K562 (cell line): ENCODE data around the gene UNKL. TPM values are rescaled to one million over a fixed set of nuclear protein-coding genes. Genes with fewer than 3 reads are reported as not detected.
A peak's percentile ranks its signal among the peaks of the same experiment; 100 is the strongest.

Experiments used
- ATAC-seq: fragments of 200-7000 bp; cut with Tn5 transposase; 3 replicates; pipeline ENCODE4 v1.9.1; 2020; ENCODE audit warnings: moderate library complexity
- BruUV-seq: library from RNA; stranded (reverse); fragments of 400-500 nt; replicated peaks from 2 replicates; lab custom pipeline; 2021; lab: Mats Ljungman, UMichigan
- CTCF ChIA-PET: fragments of 300-600 bp; formaldehyde crosslinking; extraction: SDS; loops from one replicate; lab custom pipeline; 2021; ENCODE audit warnings: low intra/inter-chr PET ratio; lab: Yijun Ruan, JAX
- POLR2A ChIA-PET: fragments of 300-600, 350-650 bp; sonication (Branson Sonifier 250); formaldehyde crosslinking; extraction: SDS; loops from one replicate; lab custom pipeline; 2021; ENCODE audit warnings: antibody characterized with exemption, inconsistent platforms; lab: Yijun Ruan, JAX
- DNase-seq, 4 experiments: peaks; one replicate each; pipeline versions ENCODE4 v3.0.0 to v3.0.0-alpha.2; 2011 to 2018; ENCODE audit warnings: low spot score in 3 of 4, mixed read lengths in 3 of 4; ENCODE audit errors: extremely low read depth in 1 of 4
- FAIRE-seq: peaks from 2 replicates; lab custom pipeline; 2011; peaks lifted over from hg19 to GRCh38; lab: Jason Lieb, UNC
- H2AFZ ChIP-seq: 2 replicates; pipeline ENCODE4 v1.6.0; 2011; ENCODE audit warnings: low read depth, low read length, control low read depth, inconsistent platforms
- H3K27ac ChIP-seq: fragments of 200-600 bp; 3 replicates; pipeline ENCODE4 v1.8.0; 2011; ENCODE audit warnings: low read depth, mild to moderate bottlenecking, control low read depth, inconsistent platforms, low read length, moderate library complexity, mixed read lengths; ENCODE audit errors: extremely low read depth
- H3K27me3 ChIP-seq, 2 experiments: fragments of 300-600 bp in 1 of 2; 2 replicates in 1 of 2; 3 replicates in 1 of 2; pipeline versions ENCODE4 v1.6.0 to v1.8.0; 2011; ENCODE audit warnings: inconsistent platforms in 2 of 2, low read length in 2 of 2, mild to moderate bottlenecking in 1 of 2, mixed read lengths in 1 of 2, moderate library complexity in 1 of 2; ENCODE audit not compliant: control insufficient read depth in 2 of 2, insufficient read depth in 2 of 2
- H3K36me3 ChIP-seq: fragments of 300-600 bp; 3 replicates; pipeline ENCODE4 v1.8.0; 2011; ENCODE audit warnings: mild to moderate bottlenecking, low read length, inconsistent platforms; ENCODE audit not compliant: control insufficient read depth, insufficient read depth
- H3K4me1 ChIP-seq, 2 experiments: fragments of 200-600 bp in 1 of 2; replicated peaks in 1 of 2; 2 replicates in 1 of 2; 3 replicates in 1 of 2; pipeline versions ENCODE4 v1.5.1 to v1.8.0; 2011; ENCODE audit warnings: inconsistent platforms in 2 of 2, low read length in 2 of 2, mild to moderate bottlenecking in 1 of 2, mixed read lengths in 1 of 2, moderate library complexity in 1 of 2; ENCODE audit not compliant: control insufficient read depth in 2 of 2, insufficient read depth in 2 of 2
- H3K4me2 ChIP-seq: 2 replicates; pipeline ENCODE4 v1.6.1; 2011; ENCODE audit warnings: low read length, control low read depth, inconsistent platforms, mixed read lengths; ENCODE audit not compliant: insufficient read depth
- H3K4me3 ChIP-seq: fragments of 200-600 bp; sonication (generic), shearing (Covaris generic); 2 replicates; pipeline ENCODE4 v1.5.1; 2016; ENCODE audit warnings: control low read depth, inconsistent platforms
- H3K79me2 ChIP-seq: fragments of 200-600 bp; 3 replicates; pipeline ENCODE4 v1.8.0; 2011; ENCODE audit warnings: low read length, inconsistent platforms; ENCODE audit not compliant: control insufficient read depth, insufficient read depth
- H3K9ac ChIP-seq, 2 experiments: 2 replicates each; pipeline versions ENCODE4 v1.6.0 to v1.6.1; 2011; ENCODE audit warnings: low read depth in 2 of 2, low read length in 2 of 2, control low read depth in 1 of 2, inconsistent platforms in 1 of 2, mild to moderate bottlenecking in 1 of 2, mixed read lengths in 1 of 2; ENCODE audit not compliant: insufficient read depth in 1 of 2
- H3K9me1 ChIP-seq: one replicate; pipeline ENCODE4 v1.6.0; 2011; ENCODE audit warnings: inconsistent platforms, mild to moderate bottlenecking, low read length, moderate library complexity; ENCODE audit not compliant: control insufficient read depth, insufficient read depth
- H3K9me3 ChIP-seq: replicated peaks from 2 replicates; pipeline ENCODE4 v1.5.1; 2011; ENCODE audit warnings: low read depth, low read length, inconsistent platforms; ENCODE audit not compliant: control insufficient read depth, insufficient read depth
- H4K20me1 ChIP-seq: replicated peaks from 2 replicates; pipeline ENCODE4 v1.6.1; 2011; ENCODE audit warnings: low read length, inconsistent platforms, mixed read lengths; ENCODE audit not compliant: control insufficient read depth, insufficient read depth
- ARNT ChIP-seq, 2 experiments: fragments of 450-650 bp; IDR thresholded peaks; 2 replicates each; pipeline ENCODE4 v1.6.1; 2016; ENCODE audit warnings: mild to moderate bottlenecking in 1 of 2
- DMBX1 ChIP-seq: fragments of 250-450 bp; sonication (Bioruptor Pico); IDR thresholded peaks from 2 replicates; pipeline ENCODE4 v1.8.0; 2022; ENCODE audit warnings: inconsistent platforms, mild to moderate bottlenecking, moderate library complexity, borderline replicate concordance
- ETV6 ChIP-seq, 3 experiments: fragments of 150-350 bp in 1 of 3; sonication (generic) in 1 of 3; formaldehyde crosslinking in 1 of 3; IDR thresholded peaks; 2 replicates each; pipeline versions ENCODE4 v1.6.1 to v1.8.0; 2014 to 2022; ENCODE audit warnings: borderline replicate concordance in 2 of 3, low read depth in 2 of 3, antibody characterized with exemption in 1 of 3, low read length in 1 of 3, mild to moderate bottlenecking in 1 of 3, missing genetic modification reagents in 1 of 3
- GATAD2B ChIP-seq: fragments of 450-650 bp; IDR thresholded peaks from 2 replicates; pipeline ENCODE4 v1.6.1; 2017; ENCODE audit warnings: mild to moderate bottlenecking, borderline replicate concordance
- GTF2F1 ChIP-seq: IDR thresholded peaks from 2 replicates; pipeline ENCODE4 v1.6.1; 2011; ENCODE audit warnings: low read depth, low read length, improper control_type of control experiment
- HDAC3 ChIP-seq: fragments of 450-650 bp; IDR thresholded peaks from 2 replicates; pipeline ENCODE4 v1.6.1; 2018; ENCODE audit warnings: borderline replicate concordance, mild to moderate bottlenecking, moderate library complexity; ENCODE audit not compliant: partially characterized antibody
- HMGN3 ChIP-seq: IDR thresholded peaks from 2 replicates; pipeline ENCODE4 v1.6.1; 2011; ENCODE audit warnings: borderline replicate concordance, low read depth, mild to moderate bottlenecking, mixed read lengths, low read length; ENCODE audit not compliant: insufficient read length; ENCODE audit errors: extremely low read depth
- JUN ChIP-seq, 2 experiments: sonication (generic) in 1 of 2; formaldehyde crosslinking in 1 of 2; IDR thresholded peaks; 2 replicates each; pipeline versions ENCODE4 v1.6.1 to v1.8.0; 2012 to 2022; ENCODE audit warnings: borderline replicate concordance in 2 of 2, mild to moderate bottlenecking in 2 of 2, improper control_type of control experiment in 1 of 2, low read depth in 1 of 2, low read length in 1 of 2, missing genetic modification reagents in 1 of 2
- NFE2 ChIP-seq: IDR thresholded peaks from 2 replicates; pipeline ENCODE4 v1.6.1; 2014; ENCODE audit warnings: antibody characterized with exemption, low read depth
- SIX5 ChIP-seq, 2 experiments: IDR thresholded peaks; 2 replicates each; pipeline ENCODE4 v1.6.1; 2011; ENCODE audit warnings: low read length in 2 of 2, borderline replicate concordance in 1 of 2, low read depth in 1 of 2, mild to moderate bottlenecking in 1 of 2, moderate library complexity in 1 of 2; ENCODE audit not compliant: insufficient read depth in 1 of 2
- SMAD2 ChIP-seq: fragments of 150-350 bp; IDR thresholded peaks from 2 replicates; pipeline ENCODE4 v1.6.1; 2014; ENCODE audit warnings: low read depth, mild to moderate bottlenecking, low read length
- SMARCA4 ChIP-seq: fragments of 450-650 bp; IDR thresholded peaks from 2 replicates; pipeline ENCODE4 v1.6.1; 2016
- ZC3H8 ChIP-seq: fragments of 450-650 bp; IDR thresholded peaks from 2 replicates; pipeline ENCODE4 v1.6.1; 2017
- ZNF175 ChIP-seq: fragments of 200-800 bp; sonication (Bioruptor generic); IDR thresholded peaks from 2 replicates; pipeline ENCODE4 v1.6.1; 2016; ENCODE audit warnings: low read depth, mild to moderate bottlenecking, missing genetic modification characterization, missing compliant biosample characterization
- WGBS: fragments of 100-300 bp; shearing (Covaris generic); methylation state at CpG from one replicate; pipeline ENCODE4 v1.1.6; 2016; ENCODE audit warnings: low coverage, mixed read lengths; ENCODE audit not compliant: insufficient coverage; ENCODE audit errors: missing lambda C conversion rate; 5-methylcytosine and 5-hydroxymethylcytosine counted together
- in situ Hi-C: fragments of 300-500 bp; cut with MboI; formaldehyde crosslinking; loops from 4 replicates; pipeline ENCODE4 v1.15.0; 2018; ENCODE audit warnings: inconsistent platforms, mixed read lengths
- intact Hi-C: fragments of 100-400 bp; cut with micrococcal nuclease; formaldehyde crosslinking; loops from 2 replicates; pipeline ENCODE4 v1.14.2; 2022
- polyA plus RNA-seq, 8 experiments: library from polyadenylated mRNA; depleted of rRNA in 4 of 8; stranded (reverse) in 5 of 8; unstranded in 3 of 8; fragments of >200 nt; fragmentation: Nextera tagmentation in 2 of 8; fragmentation: Illumina TruSeq in 1 of 8; extraction: Ambion mirVana in 2 of 8; extraction: Trizol in 1 of 8; gene quantifications; 2 replicates each; pipeline versions ENCODE4 v1.2.1 to v1.2.3, GENCODE V29; 2011 to 2014; ENCODE audit warnings: inconsistent platforms in 1 of 8, missing spikeins in 1 of 8
- total RNA-seq, 7 experiments: library from RNA; depleted of rRNA in 6 of 7; stranded (reverse); fragments of >200 nt in 6 of 7; fragmentation: Illumina TruSeq in 2 of 7; extraction: Trizol in 2 of 7; gene quantifications; 2 replicates each; pipeline versions ENCODE4 v1.2.1 to v1.2.3, GENCODE V29; 2011 to 2021; ENCODE audit warnings: low replicate concordance in 1 of 7
- TF ChIP-seq, protein P1 (sequence below): fragments of 250-450 bp; sonication (Bioruptor Pico); IDR thresholded peaks from 2 replicates; pipeline ENCODE4 v1.5.0; 2020; ENCODE audit warnings: mild to moderate bottlenecking, borderline replicate concordance
- TF ChIP-seq, protein P2 (sequence below): IDR thresholded peaks from 3 replicates; pipeline ENCODE4 v1.6.1; 2011; ENCODE audit warnings: borderline replicate concordance, mild to moderate bottlenecking, moderate library complexity; ENCODE audit not compliant: insufficient read length; ENCODE audit errors: extremely low read depth

Gene UNKL
- total and polyA plus RNA-seq, 9 of the 15 experiments (the other 6 are each of a cell fraction or from before 2014, with no cell fraction given): 0.37 to 30.2 (median 5.1) TPM

DNA sequence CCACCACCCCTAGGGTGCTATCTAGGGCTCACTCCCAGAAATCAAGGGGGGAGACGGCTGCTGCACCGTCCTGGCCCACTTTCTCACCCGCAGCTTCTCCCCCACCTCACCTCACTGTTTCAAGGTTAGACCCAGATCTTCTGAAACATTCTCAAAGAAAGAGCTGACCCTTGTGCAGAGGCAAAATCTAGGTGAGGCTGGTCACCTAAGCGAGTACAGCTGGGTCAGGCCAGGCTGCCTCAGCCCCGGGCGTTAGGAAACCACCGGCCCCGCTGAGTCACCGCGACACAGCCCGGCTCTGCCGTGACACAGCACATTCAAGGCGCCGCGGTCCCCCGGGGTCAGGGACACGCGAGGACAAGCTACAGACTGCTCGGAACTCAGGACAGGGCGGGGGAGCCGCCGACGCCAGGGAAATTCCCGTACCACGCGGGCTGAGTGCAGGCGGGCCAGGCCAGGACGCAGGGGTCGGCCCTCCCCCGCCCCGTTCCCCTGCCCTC, 35.6 kb downstream of the UNKL start:
- CTCF ChIA-PET: no interaction called here
- ATAC-seq (peak; percentile 93), FAIRE-seq (peak; percentile 98), DNase-seq (peak; percentile 80 to 93 (median 86))
- Histone ChIP-seq H3K9me3 (no peaks in the 10 kb centered on the region), H4K20me1 (peaks cover 8% of the 10 kb centered on the region; the same call in 1 of the 2 replicates), H3K4me2 (peak overlapping the region; percentile 88), H3K4me1 (peaks cover 19 to 74% of the 10 kb centered on the region in 2 experiments; a peak in 4 of 5 replicates), H3K4me3 (peak overlapping the region; percentile 76), H3K27me3 (no peaks in the 10 kb centered on the region), H3K79me2 (peaks cover 36% of the 10 kb centered on the region), H2AFZ (peak overlapping the region; percentile 70; the same call in 1 of the 2 replicates), H3K27ac (peak overlapping the region; percentile 100), H3K36me3 (peaks cover 8% of the 10 kb centered on the region; the same call in 2 of the 3 replicates), H3K9me1 (peaks cover 5% of the 10 kb centered on the region), H3K9ac (peak overlapping the region; percentile 97 to 100)
- in situ Hi-C loops (no loop called here), intact Hi-C loops (no loop called here)
- POLR2A ChIA-PET: interaction anchor here (0.5 to 4.2 kb wide), 31 partner anchors 10 to 776 kb away, joined by 3 to 73 read pairs (median 4); partner anchors contain the start of genes EME2, FAHD1, HAGH and MRPS34
- WGBS: under 1% methylated on average over 18 of the region's 31 CpGs
- BruUV-seq: no TSS peak
- TF ChIP-seq ZNF175 (CRISPR knock-in tag) (no peak), HDAC3 (no peak), ETV6 (IDR thresholded peaks at IDR 0.05; ENCODE audit: borderline replicate concordance in 1 of 2, low read depth in 2 of 2, low read length in 1 of 2) (no peak), ETV6 (CRISPR knock-in tag; IDR thresholded peaks at IDR 0.05; ENCODE audit: borderline replicate concordance) (no peak), DMBX1 (CRISPR knock-in tag) (no peak), SMARCA4 (peak; percentile 90), NFE2 (peak; percentile 99), SMAD2 (no peak), GATAD2B (peak; percentile 96), GTF2F1 (no peak), SIX5 (IDR thresholded peaks at IDR 0.05; ENCODE audit: borderline replicate concordance in 1 of 2, insufficient read depth in 1 of 2, low read depth in 1 of 2, low read length in 2 of 2) (no peak), ARNT (IDR thresholded peaks at IDR 0.05) (0 out of 4 replicates have a peak, but pooled peaks of 1 of the 2 experiments have one; percentile 62), HMGN3 (peak; percentile 97), JUN (IDR thresholded peaks at IDR 0.05; ENCODE audit: borderline replicate concordance, low read depth, low read length) (peak; percentile 77; the same call in 1 of the 2 replicates), JUN (CRISPR knock-in tag; IDR thresholded peaks at IDR 0.05; ENCODE audit: borderline replicate concordance) (no peak), ZC3H8 (no peak)
- TF ChIP-seq, protein P1, sequence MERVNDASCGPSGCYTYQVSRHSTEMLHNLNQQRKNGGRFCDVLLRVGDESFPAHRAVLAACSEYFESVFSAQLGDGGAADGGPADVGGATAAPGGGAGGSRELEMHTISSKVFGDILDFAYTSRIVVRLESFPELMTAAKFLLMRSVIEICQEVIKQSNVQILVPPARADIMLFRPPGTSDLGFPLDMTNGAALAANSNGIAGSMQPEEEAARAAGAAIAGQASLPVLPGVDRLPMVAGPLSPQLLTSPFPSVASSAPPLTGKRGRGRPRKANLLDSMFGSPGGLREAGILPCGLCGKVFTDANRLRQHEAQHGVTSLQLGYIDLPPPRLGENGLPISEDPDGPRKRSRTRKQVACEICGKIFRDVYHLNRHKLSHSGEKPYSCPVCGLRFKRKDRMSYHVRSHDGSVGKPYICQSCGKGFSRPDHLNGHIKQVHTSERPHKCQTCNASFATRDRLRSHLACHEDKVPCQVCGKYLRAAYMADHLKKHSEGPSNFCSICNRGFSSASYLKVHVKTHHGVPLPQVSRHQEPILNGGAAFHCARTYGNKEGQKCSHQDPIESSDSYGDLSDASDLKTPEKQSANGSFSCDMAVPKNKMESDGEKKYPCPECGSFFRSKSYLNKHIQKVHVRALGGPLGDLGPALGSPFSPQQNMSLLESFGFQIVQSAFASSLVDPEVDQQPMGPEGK (CRISPR knock-in tag): no peak
- TF ChIP-seq, protein P2, sequence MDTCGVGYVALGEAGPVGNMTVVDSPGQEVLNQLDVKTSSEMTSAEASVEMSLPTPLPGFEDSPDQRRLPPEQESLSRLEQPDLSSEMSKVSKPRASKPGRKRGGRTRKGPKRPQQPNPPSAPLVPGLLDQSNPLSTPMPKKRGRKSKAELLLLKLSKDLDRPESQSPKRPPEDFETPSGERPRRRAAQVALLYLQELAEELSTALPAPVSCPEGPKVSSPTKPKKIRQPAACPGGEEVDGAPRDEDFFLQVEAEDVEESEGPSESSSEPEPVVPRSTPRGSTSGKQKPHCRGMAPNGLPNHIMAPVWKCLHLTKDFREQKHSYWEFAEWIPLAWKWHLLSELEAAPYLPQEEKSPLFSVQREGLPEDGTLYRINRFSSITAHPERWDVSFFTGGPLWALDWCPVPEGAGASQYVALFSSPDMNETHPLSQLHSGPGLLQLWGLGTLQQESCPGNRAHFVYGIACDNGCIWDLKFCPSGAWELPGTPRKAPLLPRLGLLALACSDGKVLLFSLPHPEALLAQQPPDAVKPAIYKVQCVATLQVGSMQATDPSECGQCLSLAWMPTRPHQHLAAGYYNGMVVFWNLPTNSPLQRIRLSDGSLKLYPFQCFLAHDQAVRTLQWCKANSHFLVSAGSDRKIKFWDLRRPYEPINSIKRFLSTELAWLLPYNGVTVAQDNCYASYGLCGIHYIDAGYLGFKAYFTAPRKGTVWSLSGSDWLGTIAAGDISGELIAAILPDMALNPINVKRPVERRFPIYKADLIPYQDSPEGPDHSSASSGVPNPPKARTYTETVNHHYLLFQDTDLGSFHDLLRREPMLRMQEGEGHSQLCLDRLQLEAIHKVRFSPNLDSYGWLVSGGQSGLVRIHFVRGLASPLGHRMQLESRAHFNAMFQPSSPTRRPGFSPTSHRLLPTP: no peak
